ENCODE measurements around the gene KCNJ6.
"Not testable (repeated sequence)": the region's sequence is repeated elsewhere in the genome, so short reads cannot be mapped to it uniquely, and the experiment has no call there.

The KCNJ6 gene

GRCh38 chr21:37766129-37766528, 150.1 kb downstream of the KCNJ6 start:
- DNase-seq: peak; percentile 49

DNA sequence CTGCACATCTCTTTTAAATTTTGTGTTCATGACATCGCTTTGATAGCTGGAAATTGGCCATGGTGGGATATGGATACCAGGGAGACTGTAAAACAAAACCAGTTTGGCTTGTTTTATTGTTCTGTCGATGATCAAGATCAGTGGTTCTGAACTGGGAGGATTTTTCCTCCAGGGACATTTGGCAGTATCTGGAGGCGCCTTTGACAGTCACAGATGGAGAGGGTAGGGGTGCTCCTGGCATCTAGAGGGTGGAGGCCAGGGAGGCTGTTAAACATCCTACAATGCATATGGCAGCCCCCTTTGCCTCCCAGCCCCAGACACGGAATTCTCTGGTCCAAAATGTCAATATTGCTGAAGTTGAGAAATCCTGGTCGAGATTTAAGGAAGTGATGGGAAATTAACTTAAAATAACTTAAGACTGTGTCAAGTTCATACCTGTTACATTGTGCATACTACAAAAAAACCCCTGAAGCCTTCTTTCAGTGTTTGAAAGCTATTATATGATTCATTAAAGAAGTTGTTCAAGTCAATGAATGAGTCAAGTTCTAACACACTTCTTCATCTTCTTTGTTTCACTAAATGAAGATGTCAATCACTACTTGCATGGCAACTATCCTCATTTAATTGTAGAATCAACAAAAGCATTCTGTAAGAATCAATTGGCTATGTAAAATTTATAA, 150.9 kb downstream of the KCNJ6 start:
- DNase-seq: no peak

DNA sequence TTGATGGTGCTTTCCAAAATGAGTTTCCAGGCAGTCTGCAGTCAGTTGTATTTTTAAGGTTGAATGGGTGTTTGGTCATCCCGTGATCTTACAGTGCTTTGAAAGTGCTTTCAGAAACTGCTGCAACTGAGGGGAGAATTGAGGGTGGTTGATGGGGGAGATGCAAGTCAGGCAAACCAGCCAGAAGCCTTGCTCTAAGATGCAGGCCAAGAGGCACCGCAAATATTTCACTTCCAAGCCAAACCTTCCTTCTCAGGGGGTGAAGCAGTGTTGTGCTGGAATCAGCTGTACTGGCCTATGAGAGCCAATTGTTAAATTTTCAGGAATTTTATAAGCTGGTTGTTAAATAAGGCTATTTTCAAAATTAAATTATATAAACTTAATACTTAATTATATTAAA, 151.6 kb downstream of the KCNJ6 start:
- no peak for DNase-seq

- peak; percentile 38 for DNase-seq
Observed at GRCh38 chr21:37763298-37763697, 153.0 kb downstream of the KCNJ6 start.

- peak; percentile 73 for DNase-seq
Observed at GRCh38 chr21:37762606-37763005, 153.7 kb downstream of the KCNJ6 start.

DNA sequence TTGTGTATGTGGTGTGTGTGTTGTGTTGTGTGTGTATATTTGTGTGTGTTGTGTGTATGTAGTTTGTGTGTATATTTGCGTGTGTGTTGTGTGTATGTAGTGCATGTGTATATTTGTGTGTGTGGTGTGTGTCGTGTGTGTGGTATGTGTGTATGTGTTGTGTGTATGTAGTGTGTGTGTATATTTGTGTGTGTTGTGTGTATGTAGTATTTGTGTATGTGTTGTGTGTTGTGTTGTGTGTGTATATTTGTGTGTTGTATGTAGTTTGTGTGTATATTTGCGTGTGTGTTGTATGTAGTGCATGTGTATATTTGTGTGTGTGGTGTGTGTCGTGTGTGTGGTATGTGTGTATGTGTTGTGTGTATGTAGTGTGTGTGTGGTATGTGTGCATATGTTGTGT, 154.9 kb downstream of the KCNJ6 start:
- not testable (repeated sequence) for DNase-seq

DNA sequence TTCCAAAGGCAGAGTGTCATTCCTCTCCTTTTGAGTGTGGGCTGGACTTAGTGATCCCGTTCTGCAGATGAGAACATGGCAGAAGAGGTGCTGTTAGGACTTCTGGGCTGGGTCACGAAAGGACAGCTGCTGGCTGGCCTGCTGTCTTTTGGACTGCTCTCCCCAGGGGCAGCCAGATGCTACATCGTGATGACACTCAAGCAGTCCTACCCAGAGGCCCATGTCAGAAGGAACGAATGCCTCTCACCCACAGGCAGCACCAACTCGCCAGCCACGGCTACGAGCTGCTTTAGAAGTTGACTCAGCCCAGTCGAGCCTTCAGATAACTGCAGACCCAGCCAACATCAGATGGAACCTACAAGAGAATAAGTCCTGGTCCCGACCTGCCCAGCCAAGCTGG, 156.5 kb downstream of the KCNJ6 start:
- no peak for DNase-seq

DNA sequence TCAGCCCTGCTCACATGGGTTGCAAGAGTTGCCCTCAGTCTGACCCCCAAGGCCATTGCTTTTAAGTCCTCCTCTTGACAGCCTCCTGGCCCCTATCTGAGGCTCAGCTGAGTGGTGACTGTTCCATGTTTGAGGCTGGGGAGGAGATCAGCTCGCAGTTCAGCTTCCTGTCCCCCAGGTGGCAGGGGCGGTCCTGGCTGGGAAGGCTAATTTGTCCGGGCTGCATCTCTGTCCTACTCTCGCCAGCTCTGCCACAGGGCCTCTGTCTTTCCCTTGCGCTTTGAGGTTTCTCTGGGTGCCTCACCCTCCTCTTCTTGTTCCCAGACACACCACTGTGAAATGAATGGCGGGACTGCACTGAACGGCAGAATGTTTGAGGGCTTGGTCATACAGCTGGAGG, 157.3 kb downstream of the KCNJ6 start:
- peak; percentile 83 for DNase-seq

DNA sequence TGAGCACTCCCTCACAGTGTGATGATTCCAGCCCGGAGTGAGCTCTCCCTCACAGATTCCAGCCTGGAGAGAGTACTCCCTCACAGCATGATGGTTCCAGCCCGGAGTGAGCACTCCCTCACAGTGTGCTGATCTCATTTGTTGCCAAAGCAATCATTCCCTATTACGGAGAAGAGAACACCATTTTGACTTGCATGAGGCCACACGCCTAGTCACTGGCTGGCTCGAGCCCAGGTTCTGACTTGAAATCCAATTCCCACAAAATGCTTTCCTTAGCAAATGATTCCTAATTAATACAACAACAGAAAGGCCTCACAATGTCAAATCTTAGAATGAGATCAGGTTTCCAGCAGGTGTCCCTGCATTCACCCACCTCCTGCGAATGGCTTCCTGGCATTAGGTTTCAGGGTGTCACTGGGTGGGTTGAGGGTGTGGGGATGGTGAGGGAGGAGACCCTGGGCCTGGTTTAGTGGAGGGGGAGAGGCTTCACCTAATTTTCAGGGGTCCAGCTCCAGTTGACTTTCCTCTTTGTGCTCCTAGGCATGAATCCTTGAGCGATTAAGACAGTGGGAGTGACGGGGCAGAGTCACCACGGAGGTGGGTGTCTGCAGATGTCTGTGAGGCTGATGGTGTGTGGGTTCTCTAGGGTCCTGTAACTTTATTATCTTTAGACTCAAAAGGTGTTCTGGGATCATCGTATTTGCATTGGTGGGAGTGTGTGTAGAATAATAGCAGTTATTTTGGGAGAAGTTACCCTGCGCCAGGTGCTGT, 158.5 kb downstream of the KCNJ6 start:
- DNase-seq: no peak

- DNase-seq: no peak
Observed at GRCh38 chr21:37753122-37753599, 163.1 kb downstream of the KCNJ6 start.

DNA sequence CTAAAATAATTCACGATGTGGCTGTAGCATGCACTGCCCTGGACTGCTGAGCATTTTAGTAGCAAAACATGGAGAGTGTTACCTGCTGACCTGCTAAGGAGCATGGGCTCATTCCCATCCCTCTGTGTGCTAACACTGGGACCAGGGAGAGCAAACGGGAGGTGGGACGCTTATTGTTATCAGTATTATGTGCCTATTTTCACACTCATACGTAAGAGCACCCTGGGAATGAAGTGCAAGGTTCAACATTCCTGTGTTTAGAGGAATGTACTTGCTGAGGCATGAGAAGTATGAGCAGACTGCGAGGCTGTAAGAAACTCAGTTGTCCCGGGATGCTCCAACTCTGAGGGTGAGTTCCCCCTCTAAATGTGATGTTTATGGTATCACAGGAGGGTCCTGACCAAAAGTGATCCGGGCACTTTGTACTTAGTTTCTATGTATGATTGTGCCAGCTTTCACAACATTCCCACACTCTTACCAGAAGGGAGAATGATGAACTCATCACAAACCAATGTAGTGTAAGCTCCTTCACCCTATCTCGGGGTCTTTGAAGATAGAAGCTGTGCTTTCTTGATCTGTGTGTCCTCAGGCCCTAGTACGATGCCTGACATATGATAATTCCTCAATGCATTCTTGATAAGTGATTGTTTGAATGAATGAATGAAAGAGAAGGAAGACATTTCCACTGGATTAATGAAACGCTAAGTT, 164.8 kb downstream of the KCNJ6 start:
- no peak for DNase-seq

DNA sequence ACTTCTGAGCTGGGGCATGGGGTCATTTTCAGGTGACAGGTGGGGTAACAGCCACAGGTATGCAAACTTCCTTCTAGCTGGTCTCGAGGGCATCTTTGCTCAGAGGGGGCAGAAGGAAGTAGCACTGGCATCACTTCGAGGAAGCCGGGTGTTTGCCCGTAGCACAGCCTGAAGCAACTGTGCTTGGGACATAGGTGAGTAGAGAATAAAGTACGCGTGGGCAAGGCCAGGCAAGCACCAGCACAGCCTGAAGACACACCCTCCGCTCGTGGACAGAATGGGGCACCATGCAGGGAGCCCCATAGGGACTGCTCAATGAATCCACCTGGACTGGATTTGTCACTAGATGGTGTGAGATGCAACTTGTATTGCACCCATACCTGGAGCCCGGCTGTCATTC, 167.1 kb downstream of the KCNJ6 start:
- no peak for DNase-seq

- DNase-seq: no peak
Observed at GRCh38 chr21:37748351-37748750, 167.9 kb downstream of the KCNJ6 start.

DNA sequence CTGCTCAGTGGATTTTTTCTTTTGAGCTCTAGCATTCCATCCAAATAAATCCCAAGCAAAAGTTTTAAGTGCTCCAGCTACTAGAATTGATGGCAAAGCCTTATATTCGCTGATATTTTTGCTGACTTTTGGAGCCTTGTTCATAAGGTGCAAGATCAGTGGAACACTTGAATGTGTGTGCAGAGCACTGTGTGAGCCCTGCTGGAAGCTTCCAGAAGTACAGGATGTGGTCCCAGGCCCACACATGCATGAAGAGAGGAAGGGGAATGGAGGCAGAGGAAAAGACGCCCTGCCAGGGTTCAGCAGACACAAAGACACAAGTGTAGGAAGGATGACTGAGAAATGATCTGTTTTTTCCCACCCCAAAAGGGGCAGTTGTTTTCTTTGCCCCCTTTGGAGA, 169.4 kb downstream of the KCNJ6 start:
- DNase-seq: no peak

GRCh38 chr21:37744551-37744950, 171.7 kb downstream of the KCNJ6 start:
- no peak for DNase-seq

GRCh38 chr21:37742532-37742931, 173.7 kb downstream of the KCNJ6 start:
- DNase-seq: no peak

DNA sequence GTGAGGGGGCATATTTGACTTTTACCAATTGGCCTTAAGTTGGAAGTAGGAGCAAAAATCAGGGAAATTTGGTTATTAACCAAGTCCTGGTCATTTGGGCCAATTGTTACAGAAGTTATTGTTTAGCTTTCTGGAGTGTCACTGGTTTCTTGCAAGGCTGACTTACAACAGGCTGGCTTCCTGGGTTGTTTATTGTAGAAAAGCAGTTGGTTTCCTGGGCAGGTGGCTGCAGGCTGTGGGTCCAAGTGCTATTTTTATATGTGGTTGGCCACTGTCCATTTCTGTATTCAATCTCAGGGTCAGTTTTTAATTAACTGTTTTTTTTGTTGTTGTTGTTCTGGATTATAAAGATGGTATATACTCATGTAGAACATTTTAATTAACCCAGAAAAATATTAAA, 174.1 kb downstream of the KCNJ6 start:
- DNase-seq: no peak

GRCh38 chr21:37737996-37738395, 178.3 kb downstream of the KCNJ6 start:
- DNase-seq: no peak

DNA sequence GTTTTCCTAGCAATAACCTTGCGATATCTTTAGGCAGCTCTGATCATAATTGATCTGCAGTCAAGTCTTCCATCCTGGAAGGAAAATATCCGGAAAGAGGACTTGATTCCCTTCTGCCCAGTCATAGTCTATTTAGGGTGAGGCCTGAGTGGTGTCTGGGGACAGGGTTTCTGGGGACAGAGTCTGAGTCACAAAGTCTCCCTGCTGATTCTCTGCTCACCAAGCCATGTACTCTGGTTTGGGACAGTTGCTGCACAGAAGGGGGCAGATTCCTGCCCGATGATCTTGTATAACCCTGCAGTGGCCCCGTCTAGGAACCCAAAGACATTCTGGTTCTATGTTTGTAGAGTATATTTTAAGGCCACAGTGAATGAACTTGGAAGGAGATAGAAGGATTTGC, 178.8 kb downstream of the KCNJ6 start:
- no peak for DNase-seq

GRCh38 chr21:37734846-37735245, 181.4 kb downstream of the KCNJ6 start:
- no peak for DNase-seq

- no peak for DNase-seq
Observed at GRCh38 chr21:37732927-37733326, 183.3 kb downstream of the KCNJ6 start.

- no peak for DNase-seq
Observed at GRCh38 chr21:37724201-37724600, 192.1 kb downstream of the KCNJ6 start.

DNA sequence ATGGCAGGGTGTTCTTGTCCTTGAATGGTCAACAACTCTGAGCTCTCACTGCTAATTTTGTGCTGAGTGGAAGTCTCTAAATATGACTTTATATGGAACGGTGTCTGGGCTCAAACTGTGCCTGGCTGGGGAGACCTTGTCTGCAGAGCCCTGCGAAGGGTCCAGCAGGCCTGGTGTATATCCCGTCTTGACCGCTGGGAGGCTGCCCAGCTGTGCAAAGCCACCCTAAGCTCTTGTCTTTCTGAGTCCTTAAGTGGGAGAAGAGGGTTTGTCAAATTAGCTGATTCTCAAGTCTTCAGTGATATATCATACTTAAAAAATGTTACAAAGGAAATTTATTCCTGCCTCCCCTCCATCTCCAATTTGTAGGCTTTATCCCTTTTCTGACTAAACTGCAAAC, 198.7 kb downstream of the KCNJ6 start:
- DNase-seq: peak; percentile 6

DNA sequence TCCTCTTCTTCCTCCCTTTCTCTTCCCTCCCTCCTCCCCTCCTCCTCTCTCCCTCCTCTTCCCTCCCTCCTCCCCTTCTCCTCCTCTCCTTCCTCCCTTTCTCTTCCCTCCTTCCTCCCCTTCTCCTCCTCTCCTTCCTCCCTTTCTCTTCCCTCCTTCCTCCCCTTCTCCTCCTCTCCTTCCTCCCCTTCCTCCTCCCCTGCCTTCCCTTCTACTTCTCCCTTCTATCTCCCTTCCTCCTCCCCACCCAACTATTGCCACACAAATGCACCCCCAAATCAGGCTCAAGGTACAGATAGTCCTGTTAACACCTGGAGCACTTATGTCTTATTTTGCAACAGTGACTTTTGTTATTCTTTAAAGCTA, 203.7 kb downstream of the KCNJ6 start:
- DNase-seq: not testable (repeated sequence)
